IPS-11a (cell line): ENCODE data around the gene RAPGEF2.
A peak's percentile ranks its signal among the peaks of the same experiment; 100 is the strongest.
"Not testable (repeated sequence)": the region's sequence is repeated elsewhere in the genome, so short reads cannot be mapped to it uniquely, and the experiment has no call there.

Experiments used
- H3K4me3 ChIP-seq: one replicate; pipeline ENCODE4 v1.5.1; 2013; ENCODE audit warnings: low read depth, low read length, control low read depth

RAPGEF2 gene, protein sequence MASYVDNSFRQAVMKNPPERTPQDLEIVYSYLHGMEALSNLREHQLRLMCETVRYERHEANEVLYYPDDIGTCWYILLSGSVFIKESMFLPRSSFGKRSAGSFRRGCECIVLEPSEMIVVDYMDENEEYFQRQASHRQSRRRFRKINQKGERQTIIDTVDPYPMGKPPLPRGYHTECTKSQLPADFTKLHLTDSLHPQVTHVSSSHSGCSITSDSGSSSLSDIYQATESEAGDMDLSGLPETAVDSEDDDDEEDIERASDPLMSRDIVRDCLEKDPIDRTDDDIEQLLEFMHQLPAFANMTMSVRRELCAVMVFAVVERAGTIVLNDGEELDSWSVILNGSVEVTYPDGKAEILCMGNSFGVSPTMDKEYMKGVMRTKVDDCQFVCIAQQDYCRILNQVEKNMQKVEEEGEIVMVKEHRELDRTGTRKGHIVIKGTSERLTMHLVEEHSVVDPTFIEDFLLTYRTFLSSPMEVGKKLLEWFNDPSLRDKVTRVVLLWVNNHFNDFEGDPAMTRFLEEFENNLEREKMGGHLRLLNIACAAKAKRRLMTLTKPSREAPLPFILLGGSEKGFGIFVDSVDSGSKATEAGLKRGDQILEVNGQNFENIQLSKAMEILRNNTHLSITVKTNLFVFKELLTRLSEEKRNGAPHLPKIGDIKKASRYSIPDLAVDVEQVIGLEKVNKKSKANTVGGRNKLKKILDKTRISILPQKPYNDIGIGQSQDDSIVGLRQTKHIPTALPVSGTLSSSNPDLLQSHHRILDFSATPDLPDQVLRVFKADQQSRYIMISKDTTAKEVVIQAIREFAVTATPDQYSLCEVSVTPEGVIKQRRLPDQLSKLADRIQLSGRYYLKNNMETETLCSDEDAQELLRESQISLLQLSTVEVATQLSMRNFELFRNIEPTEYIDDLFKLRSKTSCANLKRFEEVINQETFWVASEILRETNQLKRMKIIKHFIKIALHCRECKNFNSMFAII (N-terminal part only)

DNA sequence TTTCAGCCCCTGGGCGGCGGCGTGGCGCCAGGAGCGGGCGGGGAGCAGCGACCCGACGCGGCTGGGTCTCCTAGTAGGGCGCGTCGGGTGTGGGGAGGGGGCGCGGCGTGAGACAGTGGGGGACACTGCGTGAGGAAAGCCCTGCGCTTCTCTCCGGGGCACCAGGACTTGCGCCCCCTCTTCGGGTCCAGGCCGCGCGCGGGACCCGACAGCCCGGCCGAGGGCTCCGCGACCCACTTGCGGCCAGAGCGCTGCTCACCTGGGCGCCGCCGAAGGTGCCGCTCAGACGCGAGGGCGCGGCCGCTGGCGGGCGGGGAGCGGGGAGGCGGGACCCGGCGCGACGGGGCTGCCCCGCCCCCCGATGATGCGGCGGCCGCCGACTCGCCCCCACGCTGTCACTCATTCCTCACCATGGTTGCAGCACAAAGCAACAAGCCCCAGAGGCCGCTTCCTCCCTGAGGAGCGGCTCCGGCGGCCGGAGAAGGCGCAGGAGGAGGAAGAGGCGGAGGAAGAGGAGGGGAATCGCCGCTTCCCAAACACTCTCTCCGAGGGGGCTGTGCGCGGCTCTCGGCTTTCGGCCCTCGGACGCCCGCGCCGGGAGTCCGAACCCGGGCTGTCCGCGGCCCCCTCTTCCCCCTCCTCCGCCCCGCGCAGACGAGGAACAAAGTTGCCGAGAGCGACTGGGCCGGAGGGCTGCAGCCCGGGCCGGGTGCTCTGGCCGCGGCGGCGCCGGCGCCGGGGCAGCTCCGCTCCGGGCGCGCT, at the start of gene RAPGEF2:
Gene RAPGEF2, plus strand, starts transcription at position 458 of the 762 bp plus-strand sequence. CDS start 1,084 bp downstream, outside the sequence.
- peak within 1 kb of the TSS; percentile 82 for H3K4me3 ChIP-seq

DNA sequence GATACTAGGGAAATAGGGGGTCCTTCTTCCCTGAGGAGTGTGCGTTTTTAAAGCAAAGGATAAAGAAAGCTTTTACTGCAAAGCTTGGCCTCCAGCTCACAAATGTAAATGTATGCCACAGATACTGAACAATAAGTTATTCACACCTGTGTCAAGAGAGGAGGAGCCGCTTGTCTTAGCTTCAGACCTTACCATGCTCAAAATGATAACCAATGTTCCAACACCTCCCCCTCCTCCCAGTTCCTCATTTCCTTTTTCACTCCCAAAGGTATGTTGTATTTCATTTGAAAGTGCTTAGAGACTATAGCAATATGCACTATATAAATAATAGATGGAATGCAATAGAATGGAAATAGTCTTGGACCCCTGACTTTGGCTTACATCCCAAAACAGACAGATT, 47.0 kb upstream of the RAPGEF2 start:
- H3K4me3 ChIP-seq, result no peak overlapping the region

DNA sequence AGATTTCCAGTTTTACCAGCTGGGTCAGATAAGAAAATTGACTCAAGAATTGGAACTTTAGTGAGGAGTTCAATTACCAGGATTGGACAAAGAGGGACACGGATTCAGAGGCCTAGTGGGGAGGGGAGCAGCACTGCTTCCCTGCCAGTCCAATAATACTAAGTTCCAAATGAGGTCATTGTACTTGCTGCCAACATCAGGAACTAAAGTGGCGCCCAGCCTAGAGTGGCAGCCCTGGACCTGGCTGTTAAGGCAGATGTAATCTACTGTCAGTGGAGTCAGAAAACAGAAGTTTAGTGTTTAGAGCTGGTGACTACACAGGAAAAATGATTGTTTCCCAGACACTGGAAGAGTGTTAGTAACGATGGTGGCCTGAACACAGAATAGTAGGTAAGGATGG, 42.7 kb upstream of the RAPGEF2 start:
- no peak overlapping the region for H3K4me3 ChIP-seq

DNA sequence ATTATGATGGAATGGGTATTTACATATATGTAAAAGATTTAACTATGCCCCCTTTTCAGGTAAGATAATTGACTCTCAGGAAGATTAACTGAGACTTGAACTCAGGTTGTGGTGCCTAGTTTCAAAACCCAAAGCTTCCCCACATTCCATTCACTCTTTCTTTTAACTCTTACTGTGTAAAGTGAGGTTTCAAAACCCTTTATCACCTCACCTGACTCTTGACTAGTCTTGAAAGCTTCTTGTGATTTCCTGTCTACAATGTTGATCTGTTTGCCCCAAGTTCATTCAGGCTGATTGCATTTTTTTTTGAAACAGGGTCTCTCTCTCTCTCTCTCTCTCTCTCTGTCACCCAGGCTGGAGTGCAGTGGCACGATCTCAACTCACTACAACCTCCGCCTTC, 40.5 kb upstream of the RAPGEF2 start:
- H3K4me3 ChIP-seq, result no peak overlapping the region

DNA sequence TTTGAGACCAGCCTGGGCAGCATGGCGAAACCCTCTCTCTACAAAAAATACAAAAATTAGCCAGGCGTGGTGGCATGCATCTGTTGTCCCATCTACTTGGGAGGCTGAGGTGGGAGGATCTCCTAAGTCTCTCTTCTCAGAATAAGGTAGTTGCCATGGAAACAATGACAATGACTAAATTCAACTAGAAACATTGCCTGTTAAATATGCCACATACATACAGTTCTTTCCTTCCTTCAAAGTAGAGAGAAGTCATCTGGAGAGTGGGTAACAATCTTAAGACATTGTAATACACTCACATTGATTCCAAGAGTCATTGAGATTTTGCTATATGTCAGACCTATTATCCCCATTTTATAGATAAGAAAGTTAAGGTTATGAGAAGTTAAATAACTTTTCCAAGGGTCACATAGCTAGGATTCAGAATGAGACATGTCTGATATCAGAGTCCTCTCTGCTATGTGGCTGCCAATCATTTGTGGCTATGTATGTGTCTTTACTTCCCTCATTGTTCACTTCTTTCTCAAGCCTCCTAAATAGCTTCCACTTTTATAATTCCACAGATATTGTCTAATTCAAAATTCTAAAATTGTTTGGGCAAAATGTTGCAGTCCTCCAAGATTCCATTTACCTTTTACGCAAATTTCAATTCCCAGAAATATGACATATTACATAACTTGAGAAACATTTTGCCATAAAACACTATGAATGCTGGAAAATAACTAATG, 37.2 kb upstream of the RAPGEF2 start:
- H3K4me3 ChIP-seq, result no peak overlapping the region

DNA sequence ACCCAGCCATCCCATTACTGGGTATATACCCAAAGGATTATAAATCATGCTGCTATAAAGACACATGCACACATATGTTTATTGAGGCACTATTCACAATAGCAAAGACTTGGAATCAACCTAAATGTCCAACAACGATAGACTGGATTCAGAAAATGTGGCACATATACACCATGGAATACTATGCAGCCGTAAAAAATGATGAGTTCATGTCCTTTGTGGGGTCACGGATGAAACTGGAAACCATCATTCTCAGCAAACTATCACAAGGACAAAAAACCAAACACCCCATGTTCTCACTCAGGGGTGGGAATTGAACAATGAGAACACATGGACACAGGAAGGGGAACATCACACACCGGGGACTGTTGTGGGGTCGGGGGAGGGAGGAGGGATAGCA, 34.7 kb upstream of the RAPGEF2 start:
- not testable (repeated sequence) for H3K4me3 ChIP-seq

DNA sequence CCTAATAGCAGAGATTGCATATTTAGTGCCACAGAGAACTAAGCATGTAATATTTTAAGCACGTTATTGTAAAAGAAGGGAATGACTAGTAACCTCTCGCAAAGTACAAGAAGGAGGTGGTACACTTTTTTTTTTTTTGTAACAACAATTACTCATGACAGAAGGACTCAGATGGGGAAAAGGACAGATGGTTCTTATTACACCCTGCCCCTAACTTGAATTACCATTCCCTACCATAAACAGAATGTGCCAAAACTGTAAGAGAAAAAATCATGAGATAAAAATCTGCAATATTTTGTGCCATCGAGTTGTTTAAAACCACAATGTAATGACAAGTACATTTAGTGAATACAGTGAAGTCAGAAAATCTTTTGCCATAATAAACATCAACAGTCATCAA, 33.0 kb upstream of the RAPGEF2 start:
- no peak overlapping the region for H3K4me3 ChIP-seq

DNA sequence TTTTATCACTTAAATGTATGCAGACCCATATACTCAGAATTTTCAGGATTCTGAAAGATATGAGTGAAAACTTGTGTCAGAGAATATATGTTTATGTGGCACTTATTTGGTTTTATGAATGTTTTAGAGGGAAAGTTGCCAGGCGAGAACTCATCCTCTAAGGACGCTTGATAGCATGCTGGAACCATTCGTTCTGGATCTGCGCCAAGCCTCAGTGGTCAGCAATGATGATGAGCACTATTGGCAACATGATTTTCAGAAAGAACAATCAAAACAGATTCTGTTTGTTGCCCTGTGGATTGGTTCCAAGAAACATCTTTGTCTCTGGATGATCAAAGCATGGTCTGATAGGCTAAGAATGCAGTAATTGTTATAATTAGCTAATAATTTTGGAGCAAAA, 32.1 kb upstream of the RAPGEF2 start:
- no peak overlapping the region for H3K4me3 ChIP-seq

DNA sequence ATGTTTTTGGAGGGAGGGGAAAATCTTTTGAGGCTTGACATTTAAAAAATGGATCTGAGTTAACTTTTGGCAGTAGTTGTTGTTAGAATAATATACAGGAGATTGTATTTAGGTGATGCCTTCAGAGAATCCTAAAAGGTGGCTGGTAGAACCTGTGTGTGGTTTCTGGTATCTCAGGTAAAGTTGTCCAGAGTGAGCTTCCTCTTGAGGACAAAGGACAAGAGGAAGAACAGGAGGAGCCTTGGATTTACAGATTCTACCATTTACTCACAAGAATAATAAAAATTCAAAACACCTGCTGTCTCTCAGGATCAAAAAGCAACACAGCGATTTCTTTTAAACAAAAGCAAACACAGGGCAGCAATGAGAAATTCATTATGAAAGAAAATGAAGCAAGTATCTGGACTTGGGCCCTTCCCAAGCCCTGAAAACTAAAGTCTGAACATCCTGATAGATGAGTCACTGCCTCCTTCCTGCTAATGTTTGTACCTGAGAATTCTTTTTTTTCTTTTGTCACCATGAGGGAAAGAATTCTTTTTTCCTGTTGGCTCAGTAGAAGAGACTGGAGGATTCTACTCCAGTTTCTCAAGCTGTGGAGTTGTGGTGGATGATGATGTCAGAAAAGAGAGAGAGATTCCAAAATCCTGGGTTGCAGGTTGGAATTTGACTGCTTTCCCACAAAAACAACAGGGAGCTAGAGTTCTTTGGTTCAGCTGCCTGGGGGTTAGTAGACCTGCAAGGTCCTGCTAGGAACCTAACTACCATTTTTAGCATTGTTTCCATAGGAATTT, 31.5 kb upstream of the RAPGEF2 start:
- H3K4me3 ChIP-seq, result no peak overlapping the region

DNA sequence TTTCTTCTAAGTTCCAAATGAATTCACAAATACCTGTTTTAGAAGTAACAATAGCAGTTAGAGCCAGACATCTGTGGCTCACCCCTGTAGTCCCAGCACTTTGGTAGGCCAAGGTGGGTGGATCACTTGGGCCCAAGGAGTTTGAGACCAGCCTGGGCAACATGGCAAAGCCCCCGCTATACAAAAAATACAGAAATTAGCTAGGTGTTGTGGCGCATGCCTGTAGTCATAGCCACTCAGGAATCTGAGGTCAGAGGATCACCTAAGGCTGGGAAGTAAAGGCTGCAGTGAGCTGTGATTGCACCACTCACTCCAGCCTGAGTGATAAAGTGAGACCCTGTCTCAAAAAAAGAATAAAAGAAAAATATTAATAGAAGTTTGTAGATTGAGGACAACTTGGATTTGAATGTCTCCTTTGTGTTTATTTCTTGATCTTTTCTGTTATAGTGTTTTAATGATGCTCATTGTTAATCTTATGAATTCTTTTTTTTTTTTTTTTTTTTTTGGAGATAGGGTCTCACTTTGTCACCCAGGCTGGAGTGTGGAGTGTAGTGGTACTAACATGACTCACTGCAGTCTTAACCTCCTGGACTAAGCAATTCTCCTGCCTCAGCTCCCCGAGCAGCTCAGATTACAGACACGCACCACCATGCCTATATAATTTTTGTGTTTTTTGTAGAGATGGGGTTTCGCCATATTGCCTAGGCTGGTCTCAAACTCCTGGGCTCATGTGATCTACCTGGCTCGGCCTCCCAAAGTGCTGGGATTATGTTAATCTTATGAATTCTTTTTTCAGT, 30.7 kb upstream of the RAPGEF2 start:
- no peak overlapping the region for H3K4me3 ChIP-seq

DNA sequence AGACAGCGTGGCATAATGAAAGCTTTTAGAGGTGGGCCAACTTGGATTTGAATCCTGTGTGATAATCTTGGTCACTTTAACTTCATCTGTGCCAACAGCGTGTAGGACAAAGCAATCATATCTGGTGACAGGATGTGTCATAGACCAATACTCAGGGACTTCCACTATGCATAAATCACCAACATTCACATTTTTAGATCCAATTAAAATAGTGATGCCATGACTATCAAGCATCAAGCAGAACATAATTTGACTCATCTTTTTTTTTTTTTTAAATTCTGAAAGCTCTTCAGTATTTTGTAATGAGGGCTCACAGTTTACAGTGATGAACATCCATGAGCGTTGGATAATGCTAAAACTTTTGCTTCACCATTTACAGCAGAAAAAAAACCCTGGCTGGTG, 27.3 kb upstream of the RAPGEF2 start:
- no peak overlapping the region for H3K4me3 ChIP-seq

DNA sequence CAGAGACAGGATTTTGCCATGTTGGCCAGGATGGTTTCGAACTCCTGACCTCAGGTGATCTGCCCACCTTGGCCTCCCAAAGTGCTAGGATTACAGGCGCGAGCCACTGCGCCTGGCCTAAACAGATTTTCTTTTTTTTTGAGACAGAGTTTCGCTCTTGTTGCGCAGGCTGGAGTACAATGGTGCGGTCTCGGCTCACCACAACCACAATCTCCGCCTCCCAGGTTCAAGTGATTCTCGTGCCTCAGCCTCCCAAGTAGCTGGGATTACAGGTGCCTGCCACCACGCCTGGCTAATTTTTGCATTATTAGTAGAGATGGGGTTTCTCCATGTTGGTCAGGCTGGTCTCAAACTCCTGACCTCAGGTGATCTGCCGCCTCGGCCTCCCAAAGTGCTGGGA, 25.9 kb upstream of the RAPGEF2 start:
- H3K4me3 ChIP-seq, result not testable (repeated sequence)

DNA sequence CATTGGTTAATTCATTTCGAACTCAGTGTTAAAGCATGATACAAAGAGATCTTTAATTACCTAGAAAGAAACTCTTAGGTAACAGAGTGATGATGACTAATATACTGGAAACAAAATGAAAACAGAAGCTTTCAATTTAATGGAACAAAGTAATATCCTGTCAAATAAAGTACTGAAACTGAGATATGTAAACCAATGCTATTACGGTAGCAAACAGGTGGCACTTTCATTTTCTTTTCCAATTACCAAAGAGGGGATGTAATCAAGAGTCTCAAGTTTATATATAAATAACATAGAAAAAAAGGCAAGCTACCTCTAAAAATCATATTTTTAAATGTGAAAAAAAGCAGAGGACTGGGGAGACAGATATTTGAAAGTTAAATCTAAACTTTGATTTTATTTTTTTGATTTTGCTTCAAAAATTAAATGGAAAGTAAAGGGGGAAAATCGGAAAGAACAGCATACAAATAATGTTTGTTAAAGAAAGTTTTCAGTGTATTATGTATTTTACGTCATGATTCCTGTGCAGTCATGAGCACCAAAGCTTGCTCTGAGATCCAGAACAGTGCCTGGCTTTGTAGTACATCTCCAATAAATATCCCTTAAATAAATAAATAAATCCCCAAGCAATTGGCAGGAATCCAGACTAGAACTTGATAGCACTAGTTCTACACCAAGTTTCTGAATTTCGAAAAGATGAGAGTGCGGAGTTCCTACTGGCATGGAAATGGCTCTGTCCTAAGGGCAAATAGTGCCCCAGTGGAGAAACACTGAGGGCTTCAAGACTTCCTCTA, 25.0 kb upstream of the RAPGEF2 start:
- H3K4me3 ChIP-seq, result no peak overlapping the region

DNA sequence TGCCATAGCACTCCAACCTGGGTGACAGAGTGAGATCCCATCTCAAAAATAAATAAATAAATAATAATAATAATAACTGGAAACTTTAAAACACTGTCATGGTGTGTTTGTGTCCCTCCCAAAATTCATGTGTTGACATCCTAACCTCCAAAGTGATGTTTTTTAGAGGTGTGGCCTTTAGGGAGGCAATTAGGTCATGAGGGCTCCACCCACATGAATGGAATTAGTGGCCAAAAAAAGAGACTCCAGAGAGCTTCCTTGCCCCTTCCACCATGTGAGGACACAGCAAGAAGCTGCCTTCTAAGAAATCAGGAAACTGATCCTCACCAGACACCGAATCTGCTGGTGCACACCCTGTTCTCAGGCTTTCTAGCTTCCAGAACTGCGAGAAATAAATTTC, 23.8 kb upstream of the RAPGEF2 start:
- H3K4me3 ChIP-seq, result no peak overlapping the region

DNA sequence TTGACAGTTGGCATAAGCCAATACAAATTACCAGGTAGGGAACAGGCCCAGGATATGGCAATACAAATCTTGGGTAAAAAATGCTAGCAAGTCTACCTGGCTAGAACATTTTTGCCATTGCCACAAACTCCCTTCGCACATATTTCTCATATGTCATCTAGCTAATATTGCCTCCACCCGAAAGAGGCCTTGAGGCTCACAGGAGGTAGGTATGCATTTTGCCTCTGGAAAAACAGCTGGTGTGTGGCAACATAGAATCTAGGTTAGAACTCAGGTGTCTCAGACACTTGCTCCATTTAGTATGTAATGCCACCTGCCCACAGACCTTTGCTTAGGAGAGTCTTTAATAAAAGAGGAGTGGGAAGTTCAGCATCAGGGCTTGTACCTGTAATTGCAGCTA, 16.3 kb upstream of the RAPGEF2 start:
- no peak overlapping the region for H3K4me3 ChIP-seq

DNA sequence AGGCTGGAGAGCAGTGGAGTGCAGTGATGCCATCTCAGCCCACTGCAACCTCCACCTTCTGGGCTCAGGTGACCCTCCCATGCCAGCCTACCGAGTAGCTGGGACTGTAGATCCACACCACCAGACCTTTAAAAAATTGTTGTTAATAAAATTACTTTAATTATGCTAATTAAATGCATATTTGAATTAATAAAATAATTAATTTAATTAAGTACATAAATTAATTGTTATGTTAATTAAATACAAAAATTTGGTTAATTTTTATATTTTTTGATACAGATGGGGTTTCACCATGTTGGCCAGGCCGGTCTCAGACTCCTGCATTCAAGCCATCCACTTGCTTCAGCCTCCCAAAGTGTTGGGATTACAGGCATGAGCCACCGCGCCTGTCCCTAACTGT, 12.6 kb upstream of the RAPGEF2 start:
- H3K4me3 ChIP-seq, result no peak overlapping the region

DNA sequence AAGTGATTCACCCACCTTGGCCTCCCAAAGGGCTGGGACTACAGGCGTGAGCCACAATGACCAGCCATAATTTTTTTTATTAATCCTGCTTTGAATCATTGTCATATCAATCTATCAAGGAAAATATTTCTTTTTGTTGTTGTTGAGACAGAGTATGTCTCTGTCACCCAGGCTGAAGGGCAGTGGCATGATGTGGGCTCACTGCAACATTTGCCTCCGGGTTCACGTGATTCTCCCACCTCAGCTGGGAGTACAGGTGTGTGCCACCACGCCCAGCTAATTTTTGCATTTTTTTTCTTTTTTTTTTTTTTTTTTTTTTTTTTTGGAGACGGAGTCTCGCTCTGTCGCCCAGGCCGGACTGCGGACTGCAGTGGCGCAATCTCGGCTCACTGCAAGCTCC, 8.7 kb upstream of the RAPGEF2 start:
- H3K4me3 ChIP-seq, result not testable (repeated sequence)

DNA sequence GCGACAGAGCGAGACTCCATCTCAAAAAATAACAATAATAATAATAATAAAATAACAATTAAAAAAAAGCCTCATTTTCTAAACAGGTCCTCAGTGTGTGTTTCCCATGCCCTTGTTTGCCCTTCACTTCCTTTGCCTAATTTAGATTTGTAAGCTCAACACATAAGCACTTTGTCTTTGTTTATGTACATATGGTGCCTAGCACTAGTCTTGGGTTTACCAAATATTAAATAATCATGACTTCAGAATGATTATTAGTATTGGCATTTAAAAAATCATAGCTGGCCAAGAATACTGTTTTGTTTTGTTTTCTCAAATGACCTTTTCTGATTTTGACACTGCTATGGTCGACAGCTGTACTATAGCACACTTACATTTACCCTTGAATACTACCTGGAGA, 6.4 kb upstream of the RAPGEF2 start:
- H3K4me3 ChIP-seq, result no peak overlapping the region
